Prostate gland (tissue), 2 donors: ENCODE data around the gene DYRK4.

ENCODE experiments used
- CTCF ChIP-seq, 4 experiments: fragments of 200-600 bp in 2 of 4; fragments of 450-650 bp in 2 of 4; sonication (generic) in 2 of 4; IDR thresholded peaks; 1 replicate in 3 of 4; 2 replicates in 1 of 4; pipeline ENCODE4 v1.5.1; 2016 to 2019; ENCODE audit warnings: antibody characterized with exemption in 4 of 4, mild to moderate bottlenecking in 2 of 4, moderate library complexity in 2 of 4
- POLR2A ChIP-seq: fragments of 450-650 bp; IDR thresholded peaks from one replicate; pipeline ENCODE4 v1.6.1; 2016; ENCODE audit warnings: antibody characterized with exemption, mild to moderate bottlenecking

DNA sequence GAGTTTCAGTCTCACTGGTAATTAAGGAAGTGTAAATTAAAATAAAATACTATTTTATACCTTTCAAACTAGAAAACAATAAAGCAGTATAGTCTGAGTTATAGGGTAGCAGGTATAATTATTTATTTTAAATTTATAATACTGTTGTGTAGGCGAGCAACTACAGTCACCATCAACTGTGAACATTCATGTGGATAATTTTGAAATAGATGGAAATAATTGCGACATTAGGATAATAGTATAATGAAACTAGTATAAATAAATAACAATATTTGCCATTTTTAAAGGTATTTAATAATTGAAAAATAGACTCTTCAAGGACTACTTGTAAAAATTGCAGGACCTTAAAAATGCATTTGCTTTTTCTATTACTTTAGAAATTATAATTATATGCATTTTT, 3.8 kb upstream of the DYRK4 start:
- TF ChIP-seq CTCF (IDR thresholded peaks at IDR 0.05) (no peak), POLR2A (no peak)
